Measurements from ENCODE around the gene FLAD1.

FLAD1 gene

GRCh38 chr1:155005076-155006011 lies 22.2 kb downstream of the FLAD1 start:
- no peak for DNase-seq

- DNase-seq, result no peak
Observed at GRCh38 chr1:155006601-155007101, 23.5 kb downstream of the FLAD1 start.

GRCh38 chr1:155007251-155007828 lies 24.2 kb downstream of the FLAD1 start:
- no peak for DNase-seq

- no peak for DNase-seq
Observed at GRCh38 chr1:155008015-155008941, 25.1 kb downstream of the FLAD1 start.

GRCh38 chr1:155009221-155009711 lies 26.1 kb downstream of the FLAD1 start:
- no peak for DNase-seq

- no peak for DNase-seq
Observed at GRCh38 chr1:155009742-155010141, 26.6 kb downstream of the FLAD1 start.

GRCh38 chr1:155010211-155010918 lies 27.2 kb downstream of the FLAD1 start:
- DNase-seq, result no peak

GRCh38 chr1:155011004-155011416 lies 27.9 kb downstream of the FLAD1 start:
- no peak for DNase-seq

- DNase-seq, result no peak
Observed at GRCh38 chr1:155011437-155012025, 28.4 kb downstream of the FLAD1 start.

- DNase-seq, result no peak
Observed at GRCh38 chr1:155012026-155012546, 28.9 kb downstream of the FLAD1 start.

- no peak for DNase-seq
Observed at GRCh38 chr1:155012776-155013602, 29.8 kb downstream of the FLAD1 start.

GRCh38 chr1:155013632-155014031 lies 30.5 kb downstream of the FLAD1 start:
- no peak for DNase-seq

GRCh38 chr1:155014709-155015508 lies 31.8 kb downstream of the FLAD1 start:
- DNase-seq, result no peak

- DNase-seq, result no peak
Observed at GRCh38 chr1:155015527-155016230, 32.5 kb downstream of the FLAD1 start.

GRCh38 chr1:155016231-155016831 lies 33.2 kb downstream of the FLAD1 start:
- DNase-seq, result no peak

GRCh38 chr1:155017041-155017945 lies 34.1 kb downstream of the FLAD1 start:
- no peak for DNase-seq

GRCh38 chr1:155017946-155018316 lies 34.8 kb downstream of the FLAD1 start:
- no peak for DNase-seq
